NOMO-1 treated with dmso at 0.1 percent for 144 hours (cell line): ENCODE results near the gene LRRC28.

Source experiments
- DNase-seq: peaks from one replicate; lab custom pipeline; 2025; ENCODE audit not compliant: unreplicated experiment; lab: John Stamatoyannopoulos, UW

Gene LRRC28

GRCh38 chr15:99249270-99249841 is 1.9 kb upstream of the LRRC28 start, which contains the start of gene TTC23:
TTC23 (minus strand) TSS chr15:99249581; CDS start chr15:99228712, 20,869 bp downstream.
- no peak for DNase-seq

DNA sequence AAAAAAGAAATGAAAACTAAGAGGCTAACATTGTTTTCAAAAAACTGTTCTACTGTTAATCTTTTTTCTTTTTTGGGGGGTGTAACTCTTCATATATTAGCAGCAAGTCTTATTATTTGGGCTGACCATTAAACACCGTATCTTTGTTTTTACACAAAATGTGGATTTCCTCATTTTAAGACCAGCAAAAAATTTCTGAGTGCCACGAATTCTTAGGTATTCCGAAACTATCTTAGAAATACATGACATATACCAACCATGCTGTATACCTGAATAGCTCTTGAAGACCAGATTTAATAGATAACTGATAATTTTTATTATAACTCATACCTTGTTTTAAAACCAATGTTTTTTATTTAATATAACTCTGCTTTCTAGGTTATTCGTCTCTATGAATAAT is 1.3 kb upstream of the LRRC28 start:
- no peak for DNase-seq

DNA sequence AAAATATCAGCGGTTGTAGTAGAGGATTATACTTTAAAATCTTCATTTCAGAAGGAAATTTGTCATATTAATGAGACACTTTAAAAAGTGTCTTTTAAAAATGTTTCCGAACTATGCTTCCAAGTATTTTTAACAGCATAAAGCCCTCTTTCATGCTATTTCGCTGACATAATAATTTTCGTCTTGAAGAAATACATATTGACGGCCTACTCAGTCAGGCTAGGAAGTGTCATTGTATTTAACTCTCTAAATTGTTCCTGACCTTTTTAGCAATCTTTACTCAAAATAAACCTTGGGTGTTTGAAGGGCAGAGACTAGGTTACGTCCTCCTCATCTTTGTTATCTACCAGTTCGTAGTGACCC is 806 bp upstream of the LRRC28 start:
- DNase-seq = no peak

- no peak for DNase-seq
Measured at GRCh38 chr15:99252326-99252725, 1.0 kb downstream of the LRRC28 start.

DNA sequence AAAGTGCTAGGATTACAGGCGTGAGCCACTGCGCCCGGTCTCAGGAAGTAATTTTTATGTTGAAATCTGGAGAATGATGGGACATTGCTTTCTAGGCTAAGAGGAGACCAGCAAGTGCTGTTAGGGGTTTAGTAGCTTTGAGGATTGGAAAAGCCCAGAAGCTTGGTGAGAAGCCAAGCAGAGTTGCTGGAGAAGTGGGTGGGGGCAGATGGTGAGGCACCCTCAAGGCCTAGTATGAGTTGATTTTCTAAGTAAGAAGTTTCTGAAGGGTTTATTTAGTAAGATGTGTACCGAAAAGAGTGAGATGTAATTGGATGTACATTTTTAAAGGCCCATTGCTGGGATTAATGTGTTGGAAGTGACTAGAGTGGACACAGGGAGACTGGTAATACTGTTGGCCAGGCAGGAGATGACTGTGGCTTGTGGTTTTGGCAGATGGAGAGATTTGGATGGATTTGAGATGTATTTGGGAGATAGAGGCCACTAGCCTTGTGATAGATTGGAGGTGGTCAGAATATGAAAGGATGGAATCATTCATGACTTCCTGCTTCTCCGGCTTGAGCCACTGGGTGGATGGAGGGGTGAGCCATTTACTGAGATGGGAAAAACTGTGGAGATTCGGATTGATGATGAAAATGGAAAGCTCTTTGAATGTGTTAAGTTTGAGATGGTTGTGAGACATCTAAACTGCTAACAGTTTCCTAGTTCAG is 2.3 kb downstream of the LRRC28 start:
- DNase-seq = no peak

DNA sequence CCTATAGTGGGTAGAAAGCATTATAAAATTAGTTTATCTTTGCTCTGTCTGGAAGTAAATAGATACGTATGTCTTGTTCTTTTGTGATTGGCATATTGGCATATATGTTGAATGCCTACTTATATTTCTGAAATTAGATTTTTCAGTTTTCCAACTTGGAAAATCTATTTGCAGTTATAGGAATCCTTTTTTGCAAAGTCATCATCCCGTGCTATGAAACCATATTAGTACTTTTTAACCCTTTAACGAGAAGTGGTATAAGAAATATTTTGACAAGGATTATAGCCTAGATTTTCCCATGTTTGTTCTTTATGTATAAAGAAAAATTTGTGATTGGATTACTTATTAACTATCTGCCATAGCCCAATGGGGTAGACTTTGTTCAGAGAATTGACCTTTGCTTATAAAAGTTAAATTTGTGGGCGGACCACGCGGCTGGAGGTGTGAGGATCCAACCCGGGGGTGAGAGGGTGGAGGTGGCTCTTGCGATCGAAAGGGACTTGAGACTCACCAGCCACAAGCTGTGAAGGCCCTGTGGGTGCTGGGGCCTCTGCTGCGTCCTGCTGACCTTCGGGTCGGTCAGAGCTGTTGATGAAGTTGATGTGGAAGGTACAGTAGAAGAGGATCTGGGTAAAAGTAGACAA is 5.9 kb downstream of the LRRC28 start:
- DNase-seq = no peak

DNA sequence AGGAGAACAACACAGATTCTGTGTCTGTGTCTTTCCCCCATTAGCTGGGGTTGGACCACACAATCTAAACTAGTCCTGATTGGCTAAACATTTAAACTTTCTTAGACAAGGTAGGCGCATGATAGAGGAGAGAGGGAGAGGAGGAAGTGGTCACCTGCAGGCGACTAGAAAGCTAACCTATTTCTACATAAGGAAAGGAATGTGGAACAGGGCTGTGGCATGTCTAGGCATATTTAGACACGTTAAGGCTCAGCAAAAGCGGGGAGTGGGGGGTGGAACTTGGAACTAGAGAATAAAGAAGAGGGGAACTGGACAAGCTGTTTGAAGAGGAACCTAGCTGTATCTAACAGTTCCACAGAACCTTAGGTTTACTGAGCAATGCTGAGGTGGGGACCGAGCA is 12.8 kb downstream of the LRRC28 start:
- no peak for DNase-seq

GRCh38 chr15:99265541-99266070 is 14.3 kb downstream of the LRRC28 start:
- DNase-seq = no peak

DNA sequence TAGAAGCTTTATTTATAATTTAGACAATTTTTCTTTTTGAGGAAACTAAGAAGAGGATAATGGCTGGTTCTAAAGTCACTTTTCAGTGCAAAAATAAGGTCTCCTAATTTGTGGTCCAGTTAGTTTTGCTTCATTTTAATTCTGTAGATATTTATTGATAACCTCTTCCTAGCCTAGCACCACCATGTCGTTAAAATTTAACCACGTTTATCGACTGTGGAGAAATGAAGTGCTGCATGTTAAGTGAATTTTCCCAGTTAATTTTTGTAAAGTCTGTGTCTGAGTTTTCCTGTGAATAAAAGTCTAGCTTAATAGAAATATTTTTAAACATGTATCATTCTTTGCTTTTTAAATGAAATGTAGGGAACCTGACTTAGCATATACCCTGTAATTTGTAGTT is 16.7 kb downstream of the LRRC28 start:
- no peak for DNase-seq

DNA sequence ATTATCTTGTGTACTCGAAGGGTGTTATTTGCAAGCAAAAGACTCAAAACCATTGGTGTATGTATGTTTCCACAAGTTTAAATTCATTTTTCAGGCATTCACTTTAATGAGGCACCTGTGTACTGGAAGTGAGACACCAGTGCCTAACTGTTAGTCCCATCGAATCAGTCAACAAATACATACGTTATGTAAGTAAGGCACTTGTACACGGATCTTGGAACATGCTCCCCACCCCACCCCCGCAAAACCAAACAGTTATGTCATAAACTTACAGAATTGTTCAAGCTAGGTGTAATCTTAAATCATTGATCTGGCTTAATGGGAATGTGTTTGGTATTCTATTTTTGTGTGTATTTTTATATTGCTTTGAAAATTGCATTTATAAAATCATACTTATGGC is 17.1 kb downstream of the LRRC28 start:
- DNase-seq = no peak

GRCh38 chr15:99273801-99274200 is 22.5 kb downstream of the LRRC28 start:
- no peak for DNase-seq

- DNase-seq = no peak
Measured at GRCh38 chr15:99275061-99275460, 23.8 kb downstream of the LRRC28 start.

- no peak for DNase-seq
Measured at GRCh38 chr15:99275525-99276128, 24.3 kb downstream of the LRRC28 start.

- no peak for DNase-seq
Measured at GRCh38 chr15:99279290-99279689, 28.0 kb downstream of the LRRC28 start.

- no peak for DNase-seq
Measured at GRCh38 chr15:99279827-99280226, 28.5 kb downstream of the LRRC28 start.

DNA sequence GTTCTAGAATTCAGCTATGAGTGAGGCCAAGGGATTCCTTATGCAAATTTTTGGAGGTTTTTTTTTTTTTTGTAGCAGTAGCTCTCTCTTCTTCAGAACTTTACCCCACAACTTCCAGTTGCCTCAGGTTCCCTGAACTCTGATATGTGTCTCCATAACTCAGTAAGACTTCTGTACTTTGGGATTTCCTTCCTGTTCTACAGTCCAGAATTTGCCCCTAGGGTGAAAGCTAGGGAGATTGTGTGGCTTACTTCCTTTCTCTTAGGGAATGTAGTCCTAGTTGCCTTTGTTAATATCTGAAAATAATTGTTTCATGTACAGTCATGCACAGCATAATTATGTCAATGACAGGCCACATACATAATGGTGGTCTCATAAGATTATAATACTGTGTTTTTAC is 30.8 kb downstream of the LRRC28 start:
- no peak for DNase-seq

GRCh38 chr15:99282586-99282985 is 31.3 kb downstream of the LRRC28 start:
- DNase-seq = no peak

DNA sequence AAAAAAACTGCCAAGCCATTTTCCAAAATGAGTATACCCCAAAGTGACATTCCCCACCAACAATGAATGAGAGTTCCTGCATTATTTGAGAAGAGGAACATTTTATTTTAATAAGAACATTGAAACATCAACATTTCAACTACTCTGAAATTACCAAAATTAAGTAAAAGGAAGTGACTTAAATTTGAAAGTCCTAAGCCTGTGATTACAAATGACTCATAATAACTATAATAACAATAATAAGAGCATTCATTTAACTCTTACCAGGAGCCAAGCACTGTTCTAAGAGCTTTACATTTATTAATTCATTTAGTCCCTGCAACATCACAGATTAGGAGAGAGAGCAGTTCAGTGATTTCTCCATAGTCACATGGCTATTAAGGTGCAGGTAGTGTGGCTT is 32.4 kb downstream of the LRRC28 start:
- DNase-seq = no peak

GRCh38 chr15:99291643-99292042 is 40.4 kb downstream of the LRRC28 start:
- DNase-seq = no peak

- DNase-seq = no peak
Measured at GRCh38 chr15:99295840-99296239, 44.6 kb downstream of the LRRC28 start.

GRCh38 chr15:99296386-99296785 is 45.1 kb downstream of the LRRC28 start:
- no peak for DNase-seq

DNA sequence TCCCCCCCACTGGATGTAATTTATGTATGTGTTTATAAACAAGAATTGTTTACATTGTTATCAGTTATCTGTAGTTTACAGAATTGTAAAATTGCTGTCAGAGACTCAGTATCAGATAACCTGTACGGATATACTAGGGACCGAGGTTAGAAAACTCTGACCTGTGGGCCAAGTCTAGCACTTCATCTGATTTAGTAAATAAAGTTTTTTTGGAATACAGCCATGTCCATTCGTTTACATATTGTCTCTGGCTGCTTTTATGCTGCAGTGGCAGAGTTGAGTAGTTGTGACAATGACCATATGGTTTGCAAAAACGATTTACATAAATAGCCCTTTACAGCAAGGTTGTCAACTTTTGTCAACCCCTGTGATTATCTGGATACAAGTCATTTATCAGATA is 52.6 kb downstream of the LRRC28 start:
- DNase-seq = no peak
